HG02642 (cell line): ENCODE measurements around the gene ABCC3.

Source experiments
- ATAC-seq: cut with Tn5 transposase; IDR thresholded peaks from one replicate; pipeline ENCODE4 v1.9.1; 2021; ENCODE audit warnings: mild to moderate bottlenecking; ENCODE audit not compliant: unreplicated experiment, poor library complexity

ABCC3 gene

GRCh38 chr17:50725769-50726655 is 91.3 kb downstream of the ABCC3 start:
- ATAC-seq: no peak

- ATAC-seq: no peak
Measured at GRCh38 chr17:50728112-50728429, 93.4 kb downstream of the ABCC3 start.

DNA sequence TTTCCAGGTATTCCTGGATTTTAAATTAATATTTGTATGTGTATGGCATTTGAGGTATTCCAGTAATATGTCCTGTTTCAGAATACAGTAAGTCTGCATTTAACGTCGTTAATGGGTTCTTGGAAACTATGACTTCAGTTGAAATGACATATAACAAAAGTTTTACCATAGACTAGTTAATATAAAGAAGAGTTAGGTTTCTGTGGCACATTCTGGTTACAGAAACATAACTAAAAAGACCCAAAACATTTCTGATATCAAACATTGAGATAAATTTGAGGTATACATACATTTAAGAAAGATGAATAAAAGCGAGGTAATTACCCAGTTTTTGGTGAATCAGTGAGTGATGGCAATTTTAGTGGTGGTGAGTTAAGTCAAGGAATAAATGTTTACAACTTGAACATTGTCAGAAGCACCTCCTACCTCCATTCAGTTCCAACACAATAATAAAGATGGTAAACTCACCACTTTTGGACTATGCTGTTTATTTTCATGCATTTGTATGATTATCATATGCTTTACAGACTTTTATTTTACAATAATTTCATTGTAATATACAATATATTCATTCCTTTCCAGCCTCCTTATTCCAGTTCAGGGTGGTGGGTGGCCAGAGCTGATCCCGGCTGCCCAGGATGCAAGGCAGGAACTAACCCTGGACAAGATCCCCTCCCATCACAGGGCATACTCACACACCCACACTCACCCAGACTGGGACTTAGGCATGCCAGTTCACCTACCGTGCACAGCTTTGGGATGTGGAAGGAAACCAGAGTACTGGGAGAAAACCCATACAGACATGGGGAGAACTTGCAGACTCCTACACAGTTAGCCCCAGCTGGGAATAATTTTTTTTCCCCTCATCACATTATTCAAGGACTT is 94.4 kb downstream of the ABCC3 start:
- ATAC-seq: no peak

GRCh38 chr17:50731575-50732460 is 97.1 kb downstream of the ABCC3 start:
- no peak for ATAC-seq

DNA sequence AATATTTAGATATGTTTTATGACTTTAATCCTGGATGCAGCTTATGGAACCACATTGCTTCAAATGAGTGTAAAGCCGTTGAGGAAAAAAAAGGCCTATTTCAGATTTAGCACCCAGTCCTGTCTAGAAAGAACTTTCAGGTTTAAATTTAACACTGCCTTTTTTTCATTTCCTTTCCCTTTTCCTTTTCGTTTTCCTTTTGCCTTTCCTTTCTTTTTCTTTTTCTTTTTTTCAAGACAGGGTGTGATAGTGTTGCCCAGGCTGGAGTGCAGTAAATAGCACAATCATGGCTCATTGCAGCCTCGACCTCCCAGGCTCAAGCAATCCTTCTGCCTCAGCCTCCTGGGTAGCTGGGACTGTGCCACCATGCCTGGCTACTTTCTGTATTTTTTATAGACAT is 100.6 kb downstream of the ABCC3 start:
- no peak for ATAC-seq

- no peak for ATAC-seq
Measured at GRCh38 chr17:50737118-50737698, 102.5 kb downstream of the ABCC3 start.

DNA sequence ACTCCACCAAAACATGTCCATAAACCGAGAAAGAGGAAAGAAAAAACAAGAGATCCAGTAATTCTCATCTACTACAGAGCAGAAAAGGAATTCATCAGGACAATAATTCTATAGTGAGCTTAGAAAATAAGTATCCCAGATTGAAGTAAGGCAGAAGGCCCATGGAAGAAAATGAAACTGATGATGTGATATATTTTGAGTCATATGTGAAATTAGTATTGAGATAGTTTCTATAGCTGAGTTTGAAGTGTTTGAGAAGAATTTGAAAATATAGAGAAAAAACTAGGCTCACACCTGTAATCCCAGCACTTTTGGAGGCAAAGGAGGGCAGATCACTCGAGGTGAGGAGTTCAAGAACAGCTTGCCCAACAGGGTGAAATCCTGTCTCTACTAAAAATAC is 104.4 kb downstream of the ABCC3 start:
- no peak for ATAC-seq
